Neural progenitor cell (in vitro differentiated cells): ENCODE measurements around the gene RNU7-1.

Source experiments
- EZH2 ChIP-seq: fragments of 200-600 bp; sonication (generic); IDR thresholded peaks from 2 replicates; pipeline ENCODE4 v1.6.1; 2017; ENCODE audit warnings: antibody characterized with exemption, mild to moderate bottlenecking, moderate library complexity
- TF ChIP-seq, protein P1 (sequence below): fragments of 200-600 bp; sonication (generic); IDR thresholded peaks from 2 replicates; pipeline ENCODE4 v1.5.1; 2017; ENCODE audit warnings: antibody characterized with exemption, mild to moderate bottlenecking

DNA sequence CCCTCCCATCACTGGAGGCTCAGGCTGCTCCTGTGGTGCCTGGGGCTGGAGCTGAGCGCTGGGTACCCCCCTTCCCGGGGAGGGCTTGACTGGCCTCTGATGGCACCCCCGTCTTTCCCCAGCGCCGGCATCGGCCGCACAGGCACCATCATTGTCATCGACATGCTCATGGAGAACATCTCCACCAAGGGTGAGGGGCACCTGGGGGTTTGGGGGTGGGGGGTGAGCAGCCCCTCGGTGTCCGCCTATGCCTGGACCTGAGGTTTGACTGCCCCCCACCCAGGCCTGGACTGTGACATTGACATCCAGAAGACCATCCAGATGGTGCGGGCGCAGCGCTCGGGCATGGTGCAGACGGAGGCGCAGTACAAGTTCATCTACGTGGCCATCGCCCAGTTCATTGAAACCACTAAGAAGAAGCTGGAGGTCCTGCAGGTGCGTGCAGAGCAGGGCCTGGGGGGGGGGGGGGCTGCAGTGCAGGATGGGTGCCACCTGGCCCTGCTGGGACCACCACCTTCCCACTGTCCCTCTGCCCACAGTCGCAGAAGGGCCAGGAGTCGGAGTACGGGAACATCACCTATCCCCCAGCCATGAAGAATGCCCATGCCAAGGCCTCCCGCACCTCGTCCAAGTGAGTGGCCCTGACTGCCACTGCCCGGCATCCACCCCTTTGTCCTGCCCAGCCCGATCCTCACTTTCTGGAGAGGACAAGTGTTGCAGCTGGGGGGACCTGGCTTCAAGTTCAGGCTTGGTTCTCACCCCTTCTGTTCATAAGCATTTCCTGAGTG, 16.4 kb downstream of the RNU7-1 start:
- TF ChIP-seq, protein P1, sequence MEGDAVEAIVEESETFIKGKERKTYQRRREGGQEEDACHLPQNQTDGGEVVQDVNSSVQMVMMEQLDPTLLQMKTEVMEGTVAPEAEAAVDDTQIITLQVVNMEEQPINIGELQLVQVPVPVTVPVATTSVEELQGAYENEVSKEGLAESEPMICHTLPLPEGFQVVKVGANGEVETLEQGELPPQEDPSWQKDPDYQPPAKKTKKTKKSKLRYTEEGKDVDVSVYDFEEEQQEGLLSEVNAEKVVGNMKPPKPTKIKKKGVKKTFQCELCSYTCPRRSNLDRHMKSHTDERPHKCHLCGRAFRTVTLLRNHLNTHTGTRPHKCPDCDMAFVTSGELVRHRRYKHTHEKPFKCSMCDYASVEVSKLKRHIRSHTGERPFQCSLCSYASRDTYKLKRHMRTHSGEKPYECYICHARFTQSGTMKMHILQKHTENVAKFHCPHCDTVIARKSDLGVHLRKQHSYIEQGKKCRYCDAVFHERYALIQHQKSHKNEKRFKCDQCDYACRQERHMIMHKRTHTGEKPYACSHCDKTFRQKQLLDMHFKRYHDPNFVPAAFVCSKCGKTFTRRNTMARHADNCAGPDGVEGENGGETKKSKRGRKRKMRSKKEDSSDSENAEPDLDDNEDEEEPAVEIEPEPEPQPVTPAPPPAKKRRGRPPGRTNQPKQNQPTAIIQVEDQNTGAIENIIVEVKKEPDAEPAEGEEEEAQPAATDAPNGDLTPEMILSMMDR = no peak
- no peak for TF ChIP-seq EZH2
